Naive thymus-derived CD4-positive, alpha-beta T cell (primary cell): ENCODE measurements around the gene THBS1. TPM values are rescaled to one million over a fixed set of nuclear protein-coding genes. Genes with fewer than 3 reads are reported as not detected.

Experiments used
- ATAC-seq: fragments of 150-1000 bp; cut with Tn5 transposase; 2 replicates; pipeline ENCODE4 v1.10.0; 2021; ENCODE audit warnings: mild to moderate bottlenecking, moderate library complexity
- CTCF ChIA-PET: fragments of 350-600 bp; sonication (Branson Sonifier 250); formaldehyde crosslinking; loops from one replicate; lab custom pipeline; 2021; ENCODE audit warnings: antibody characterized with exemption; lab: Charles Lee
- POLR2A ChIA-PET: fragments of 350-600 bp; sonication (Branson Sonifier 250); formaldehyde crosslinking; loops from one replicate; lab custom pipeline; 2021; ENCODE audit warnings: antibody characterized with exemption, inconsistent platforms; lab: Charles Lee
- DNase-seq, 9 donors: peaks; one replicate each; pipeline versions ENCODE4 v3.0.0 to v3.0.0-alpha.2; 2020 to 2022; ENCODE audit warnings: mixed read lengths in 1 of 9
- H3K27ac ChIP-seq: one replicate; pipeline ENCODE4 v1.7.0; 2013; ENCODE audit warnings: mild to moderate bottlenecking, low read depth, low read length, moderate library complexity
- H3K27me3 ChIP-seq, 2 donors: one replicate each; pipeline ENCODE4 v1.7.0; 2013; ENCODE audit warnings: low read length in 2 of 2, mild to moderate bottlenecking in 2 of 2, moderate library complexity in 2 of 2; ENCODE audit not compliant: control insufficient read depth in 2 of 2, insufficient read depth in 2 of 2
- H3K36me3 ChIP-seq, 3 experiments: 1 replicate in 2 of 3; 2 replicates in 1 of 3; pipeline ENCODE4 v1.7.0; 2013; ENCODE audit warnings: low read length in 3 of 3, mild to moderate bottlenecking in 3 of 3, moderate library complexity in 1 of 3; ENCODE audit not compliant: insufficient read depth in 3 of 3, control insufficient read depth in 2 of 3
- H3K4me1 ChIP-seq, 2 donors: one replicate each; pipeline ENCODE4 v1.7.0; 2013; ENCODE audit warnings: low read length in 2 of 2, mild to moderate bottlenecking in 2 of 2, moderate library complexity in 1 of 2; ENCODE audit not compliant: control insufficient read depth in 2 of 2, insufficient read depth in 2 of 2
- H3K4me3 ChIP-seq: 2 replicates; pipeline ENCODE4 v1.7.0; 2013; ENCODE audit warnings: mild to moderate bottlenecking, low read length
- H3K9me3 ChIP-seq, 3 experiments: 1 replicate in 2 of 3; 2 replicates in 1 of 3; pipeline ENCODE4 v1.7.0; 2013; ENCODE audit warnings: low read length in 3 of 3; ENCODE audit not compliant: control insufficient read depth in 2 of 3
- H3K27ac Mint-ChIP-seq, 9 donors: one replicate each; pipeline ENCODE4 v1.8.0; 2020 to 2022; ENCODE audit warnings: mixed read lengths in 9 of 9, mild to moderate bottlenecking in 8 of 9, moderate library complexity in 5 of 9, inconsistent platforms in 2 of 9
- H3K27me3 Mint-ChIP-seq, 5 donors: one replicate each; pipeline ENCODE4 v1.8.0; 2021 to 2022; ENCODE audit warnings: mixed read lengths in 5 of 5, mild to moderate bottlenecking in 1 of 5
- H3K36me3 Mint-ChIP-seq, 5 donors: one replicate each; pipeline ENCODE4 v1.8.0; 2020 to 2022; ENCODE audit warnings: mixed read lengths in 5 of 5, mild to moderate bottlenecking in 3 of 5, inconsistent platforms in 1 of 5
- H3K4me1 Mint-ChIP-seq, 7 donors: one replicate each; pipeline ENCODE4 v1.8.0; 2020 to 2022; ENCODE audit warnings: mixed read lengths in 7 of 7, mild to moderate bottlenecking in 3 of 7, inconsistent platforms in 1 of 7
- H3K4me3 Mint-ChIP-seq, 10 donors: one replicate each; pipeline ENCODE4 v1.8.0; 2020 to 2022; ENCODE audit warnings: mild to moderate bottlenecking in 10 of 10, mixed read lengths in 10 of 10, moderate library complexity in 6 of 10, inconsistent platforms in 2 of 10
- H3K9me3 Mint-ChIP-seq, 11 donors: one replicate each; pipeline ENCODE4 v1.8.0; 2020 to 2022; ENCODE audit warnings: mixed read lengths in 11 of 11, mild to moderate bottlenecking in 4 of 11, inconsistent platforms in 1 of 11, moderate library complexity in 1 of 11
- intact Hi-C, 2 donors: fragments of 100-400 bp; cut with micrococcal nuclease; formaldehyde crosslinking; loops; one replicate each; pipeline ENCODE4 v1.15.1; 2023
- polyA plus RNA-seq, 2 donors: library from polyadenylated mRNA; unstranded; fragments of 300-500 nt; fragmentation: Illumina TruSeq; gene quantifications; one replicate each; pipeline ENCODE4 v1.2.3, GENCODE V29; 2021
- total RNA-seq, 6 experiments: library from RNA in 5 of 6; stranded (reverse) in 5 of 6; gene quantifications; 1 replicate in 5 of 6; 2 replicates in 1 of 6; pipeline ENCODE4 v1.2.3 and lab custom pipeline; 2021 to 2026

THBS1 gene
- total RNA-seq = 10 to 100 TPM in 2 of 5 experiments, 1 to 10 TPM in 3; 1.3 to 68.4 (median 8.5) TPM
- not detected for polyA plus RNA-seq
- total RNA-seq (lab: John Stamatoyannopoulos, UW) = 1.2 reads per million

DNA sequence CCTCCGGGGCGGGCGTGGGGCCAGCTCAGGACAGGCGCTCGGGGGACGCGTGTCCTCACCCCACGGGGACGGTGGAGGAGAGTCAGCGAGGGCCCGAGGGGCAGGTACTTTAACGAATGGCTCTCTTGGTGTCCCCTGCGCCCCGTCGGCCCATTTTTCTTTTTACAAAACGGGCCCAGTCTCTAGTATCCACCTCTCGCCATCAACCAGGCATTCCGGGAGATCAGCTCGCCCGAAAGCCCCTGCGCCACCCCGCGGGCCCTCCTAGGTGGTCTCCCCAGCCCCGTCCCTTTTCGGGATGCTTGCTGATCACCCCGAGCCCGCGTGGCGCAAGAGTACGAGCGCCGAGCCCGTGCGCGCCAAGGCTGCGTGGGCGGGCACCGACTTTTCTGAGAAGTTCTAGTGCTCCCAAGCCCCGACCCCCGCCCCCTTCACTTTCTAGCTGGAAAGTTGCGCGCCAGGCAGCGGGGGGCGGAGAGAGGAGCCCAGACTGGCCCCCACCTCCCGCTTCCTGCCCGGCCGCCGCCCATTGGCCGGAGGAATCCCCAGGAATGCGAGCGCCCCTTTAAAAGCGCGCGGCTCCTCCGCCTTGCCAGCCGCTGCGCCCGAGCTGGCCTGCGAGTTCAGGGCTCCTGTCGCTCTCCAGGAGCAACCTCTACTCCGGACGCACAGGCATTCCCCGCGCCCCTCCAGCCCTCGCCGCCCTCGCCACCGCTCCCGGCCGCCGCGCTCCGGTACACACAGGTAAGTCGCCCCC lies at the start of gene THBS1:
TSS of gene THBS1 (plus strand) at position 595 of the 757 bp plus-strand sequence. CDS start 779 bp downstream, outside the sequence.
- peaks cover 0 to 36% (median 14%) of the 10 kb centered on the region in 7 donors for H3K4me1 Mint-ChIP-seq
- H3K9me3 Mint-ChIP-seq = peaks cover 0 to 2% (median 0%) of the 10 kb centered on the region in 11 donors
- DNase-seq = peak in 1 of 9 donors; percentile 63

DNA sequence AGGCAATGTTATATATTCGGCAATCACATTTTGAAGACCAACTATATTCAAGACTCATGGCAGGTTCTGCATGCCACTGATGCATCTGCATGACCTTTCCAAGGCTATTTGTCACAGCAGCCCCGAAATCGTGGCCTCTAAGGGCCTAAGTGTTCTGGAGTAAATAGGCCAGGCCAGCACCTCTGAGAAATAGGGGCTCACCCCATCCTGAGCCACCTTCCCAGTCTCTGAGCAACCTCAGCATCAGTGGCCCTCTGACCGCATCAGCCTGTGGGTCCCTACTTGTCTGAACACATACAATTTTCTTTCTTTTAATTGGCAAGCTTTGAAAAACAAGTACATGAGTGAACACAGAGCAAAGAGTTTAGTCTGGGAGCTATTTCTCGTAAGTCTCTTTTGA lies 45.9 kb upstream of the THBS1 start:
- Histone ChIP-seq H3K4me3 (no peak overlapping the region), H3K27me3 (no peaks in the 10 kb centered on the region), H3K4me1 (no peaks in the 10 kb centered on the region), H3K9me3 (no peaks in the 10 kb centered on the region), H3K27ac (no peak overlapping the region), H3K36me3 (no peaks in the 10 kb centered on the region)
- ATAC-seq (no peak), DNase-seq (no peak)
- no peak overlapping the region for H3K27ac Mint-ChIP-seq
- CTCF ChIA-PET = no interaction called here
- intact Hi-C loops = no loop called here
- H3K4me1 Mint-ChIP-seq = no peaks in the 10 kb centered on the region
- no peak overlapping the region for H3K4me3 Mint-ChIP-seq
- peaks cover 5 to 19% (median 8%) of the 10 kb centered on the region in 5 donors for H3K27me3 Mint-ChIP-seq
- H3K9me3 Mint-ChIP-seq = peaks cover 0 to 6% (median 0%) of the 10 kb centered on the region in 11 donors
- no peaks in the 10 kb centered on the region for H3K36me3 Mint-ChIP-seq
- POLR2A ChIA-PET = no interaction called here

More for the DNA sequence above, at the start of gene THBS1:
- Mint-ChIP-seq H3K27me3 (peaks cover 47 to 72% (median 61%) of the 10 kb centered on the region in 5 donors), H3K4me3 (peak within 1 kb of the TSS; percentile 52 to 82 (median 70)), H3K36me3 (no peaks in the 10 kb centered on the region), H3K27ac (peak within 1 kb of the TSS in 1 of 9 donors; percentile 53)
- no peaks in the 10 kb centered on the region for H3K36me3 ChIP-seq
- POLR2A ChIA-PET = no interaction called here
- H3K4me3 ChIP-seq = peak within 1 kb of the TSS; percentile 26
- H3K4me1 ChIP-seq = peaks cover 0 to 11% of the 10 kb centered on the region in 2 donors
- CTCF ChIA-PET = no interaction called here
- peaks cover 0 to 5% of the 10 kb centered on the region in 2 donors for H3K27me3 ChIP-seq
- H3K27ac ChIP-seq = no peak within 1 kb of the TSS
- H3K9me3 ChIP-seq = no peaks in the 10 kb centered on the region
- ATAC-seq = peak; percentile 47
- intact Hi-C loops = loop anchor here (1.0 to 10.0 kb wide), 6 partner anchors 107 to 1136 kb away; no protein-coding TSS in a partner anchor

GRCh38 chr15:39535466-39535865 lies 45.4 kb upstream of the THBS1 start:
- no peak overlapping the region for H3K4me3 Mint-ChIP-seq
- Histone ChIP-seq H3K36me3 (no peaks in the 10 kb centered on the region), H3K27me3 (no peaks in the 10 kb centered on the region), H3K9me3 (no peaks in the 10 kb centered on the region), H3K4me3 (no peak overlapping the region), H3K4me1 (no peaks in the 10 kb centered on the region), H3K27ac (no peak overlapping the region)
- peaks cover 0 to 6% (median 0%) of the 10 kb centered on the region in 11 donors for H3K9me3 Mint-ChIP-seq
- no peaks in the 10 kb centered on the region for H3K36me3 Mint-ChIP-seq
- H3K4me1 Mint-ChIP-seq = peaks cover 0 to 3% (median 0%) of the 10 kb centered on the region in 7 donors
- CTCF ChIA-PET = no interaction called here
- DNase-seq (no peak), ATAC-seq (no peak)
- POLR2A ChIA-PET = no interaction called here
- peaks cover 8 to 15% (median 9%) of the 10 kb centered on the region in 5 donors for H3K27me3 Mint-ChIP-seq
- no peak overlapping the region for H3K27ac Mint-ChIP-seq
- intact Hi-C loops = no loop called here

GRCh38 chr15:39538936-39539335 lies 41.9 kb upstream of the THBS1 start:
- intact Hi-C loops = no loop called here
- H3K27me3 ChIP-seq = no peaks in the 10 kb centered on the region
- Mint-ChIP-seq H3K27ac (no peak overlapping the region), H3K27me3 (peaks cover 7 to 21% (median 12%) of the 10 kb centered on the region in 5 donors), H3K36me3 (no peaks in the 10 kb centered on the region), H3K4me3 (no peak overlapping the region), H3K9me3 (peaks cover 0 to 4% (median 0%) of the 10 kb centered on the region in 11 donors), H3K4me1 (peaks cover 0 to 3% (median 0%) of the 10 kb centered on the region in 7 donors)
- no peak overlapping the region for H3K27ac ChIP-seq
- H3K4me1 ChIP-seq = no peaks in the 10 kb centered on the region
- H3K36me3 ChIP-seq = no peaks in the 10 kb centered on the region
- POLR2A ChIA-PET = no interaction called here
- no peaks in the 10 kb centered on the region for H3K9me3 ChIP-seq
- no peak for DNase-seq
- ATAC-seq = no peak
- H3K4me3 ChIP-seq = no peak overlapping the region
- CTCF ChIA-PET = no interaction called here

GRCh38 chr15:39539466-39539865 lies 41.4 kb upstream of the THBS1 start:
- DNase-seq (no peak), ATAC-seq (no peak)
- H3K4me3 ChIP-seq = no peak overlapping the region
- peaks cover 5 to 21% (median 11%) of the 10 kb centered on the region in 5 donors for H3K27me3 Mint-ChIP-seq
- CTCF ChIA-PET = no interaction called here
- H3K27ac ChIP-seq = no peak overlapping the region
- H3K36me3 ChIP-seq = no peaks in the 10 kb centered on the region
- peaks cover 0 to 6% (median 0%) of the 10 kb centered on the region in 11 donors for H3K9me3 Mint-ChIP-seq
- H3K27me3 ChIP-seq = no peaks in the 10 kb centered on the region
- no peak overlapping the region for H3K4me3 Mint-ChIP-seq
- intact Hi-C loops = no loop called here
- POLR2A ChIA-PET = no interaction called here
- no peaks in the 10 kb centered on the region for H3K4me1 ChIP-seq
- no peaks in the 10 kb centered on the region for H3K36me3 Mint-ChIP-seq
- H3K4me1 Mint-ChIP-seq = peaks cover 0 to 3% (median 0%) of the 10 kb centered on the region in 7 donors
- H3K9me3 ChIP-seq = no peaks in the 10 kb centered on the region
- H3K27ac Mint-ChIP-seq = no peak overlapping the region

DNA sequence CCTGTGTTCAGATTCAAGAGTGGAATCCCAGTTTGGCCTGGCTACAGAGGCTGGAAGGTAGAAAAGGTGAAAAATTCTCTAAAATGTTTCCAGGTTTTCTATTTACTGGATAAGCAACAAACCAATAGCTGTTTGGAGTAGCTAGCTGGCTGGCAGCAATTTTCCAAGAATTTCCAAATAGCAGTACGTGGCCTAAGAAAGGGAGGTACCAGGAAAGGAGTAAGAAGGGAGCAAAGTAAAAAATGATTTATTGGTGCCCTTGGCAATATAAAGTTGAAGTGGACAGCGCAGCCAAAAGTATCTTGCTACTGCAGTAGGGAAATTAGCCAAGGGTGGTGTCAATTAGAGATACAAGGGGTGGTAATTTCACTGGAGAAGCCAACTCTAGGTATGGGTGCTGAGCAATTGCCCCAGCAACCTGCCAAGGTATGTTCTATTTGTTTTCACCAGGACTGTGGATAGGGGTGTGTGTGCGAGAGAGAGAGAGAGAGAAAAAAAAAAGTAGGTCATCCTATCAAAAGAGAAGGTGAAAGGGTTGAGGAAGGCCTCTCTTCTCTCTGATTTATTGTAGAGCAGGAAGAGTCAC lies 40.8 kb upstream of the THBS1 start:
- ATAC-seq = no peak
- no peak overlapping the region for H3K27ac Mint-ChIP-seq
- DNase-seq = no peak
- intact Hi-C loops = no loop called here
- Histone ChIP-seq H3K27ac (no peak overlapping the region), H3K4me3 (no peak overlapping the region), H3K27me3 (no peaks in the 10 kb centered on the region), H3K4me1 (no peaks in the 10 kb centered on the region), H3K9me3 (no peaks in the 10 kb centered on the region), H3K36me3 (no peaks in the 10 kb centered on the region)
- peaks cover 0 to 12% (median 6%) of the 10 kb centered on the region in 11 donors for H3K9me3 Mint-ChIP-seq
- H3K27me3 Mint-ChIP-seq = peaks cover 5 to 27% (median 13%) of the 10 kb centered on the region in 5 donors
- no peaks in the 10 kb centered on the region for H3K36me3 Mint-ChIP-seq
- POLR2A ChIA-PET = no interaction called here
- H3K4me3 Mint-ChIP-seq = no peak overlapping the region
- peaks cover 0 to 3% (median 0%) of the 10 kb centered on the region in 7 donors for H3K4me1 Mint-ChIP-seq
- CTCF ChIA-PET = no interaction called here
